ENCODE measurements around the gene TPSAB1.
"Not testable (repeated sequence)": the region's sequence is repeated elsewhere in the genome, so short reads cannot be mapped to it uniquely, and the experiment has no call there.

Gene TPSAB1

GRCh38 chr16:1244881-1245280 lies 4.4 kb downstream of the TPSAB1 start:
- no peak for FAIRE-seq
- DNase-seq (ENCODE audit: insufficient read length, low spot score): no peak
- TF ChIP-seq POLR2A (IDR thresholded peaks at IDR 0.05; ENCODE audit: low read depth, low read length): no peak

GRCh38 chr16:1245452-1246020 lies 5.0 kb downstream of the TPSAB1 start:
- no peak for FAIRE-seq

GRCh38 chr16:1247903-1248537 lies 7.5 kb downstream of the TPSAB1 start:
- DNase-seq (ENCODE audit: insufficient read length, low spot score): not testable (repeated sequence)

More at GRCh38 chr16:1245452-1246020, 5.0 kb downstream of the TPSAB1 start:
- no peak for TF ChIP-seq POLR2A (IDR thresholded peaks at IDR 0.05; ENCODE audit: low read depth, low read length)
- no peak for DNase-seq (ENCODE audit: insufficient read length, low spot score)

GRCh38 chr16:1249031-1249755 lies 8.7 kb downstream of the TPSAB1 start:
- not testable (repeated sequence) for FAIRE-seq; DNase-seq (ENCODE audit: insufficient read length, low spot score)

More at GRCh38 chr16:1247903-1248537, 7.5 kb downstream of the TPSAB1 start:
- not testable (repeated sequence) for FAIRE-seq

- FAIRE-seq; DNase-seq (ENCODE audit: insufficient read length, low spot score): not testable (repeated sequence)
These were observed 13.3 kb downstream of the TPSAB1 start for GRCh38 chr16:1253701-1254364.

- FAIRE-seq; DNase-seq (ENCODE audit: insufficient read length, low spot score): not testable (repeated sequence)
These were observed 14.3 kb downstream of the TPSAB1 start for GRCh38 chr16:1254821-1255220.

- not testable (repeated sequence) for FAIRE-seq; DNase-seq (ENCODE audit: insufficient read length, low spot score)
These were observed 15.0 kb downstream of the TPSAB1 start, which contains the start of gene TPSD1 for GRCh38 chr16:1255276-1256122. Gene TPSD1 (plus strand): TSS chr16:1256069. CDS start chr16:1256281, 212 bp downstream.

- not testable (repeated sequence) for FAIRE-seq; DNase-seq (ENCODE audit: insufficient read length, low spot score)
These were observed 15.9 kb downstream of the TPSAB1 start for GRCh38 chr16:1256296-1256873.

GRCh38 chr16:1256874-1257322 lies 16.4 kb downstream of the TPSAB1 start:
- no peak for TF ChIP-seq POLR2A (IDR thresholded peaks at IDR 0.05; ENCODE audit: low read depth, low read length)
- no peak for FAIRE-seq
- DNase-seq (ENCODE audit: insufficient read length, low spot score): no peak

- TF ChIP-seq POLR2A (IDR thresholded peaks at IDR 0.05; ENCODE audit: low read depth, low read length): no peak
- no peak for DNase-seq (ENCODE audit: insufficient read length, low spot score)
- no peak for FAIRE-seq
These were observed 17.2 kb downstream of the TPSAB1 start for GRCh38 chr16:1257561-1258224.

- no peak for TF ChIP-seq POLR2A (IDR thresholded peaks at IDR 0.05; ENCODE audit: low read depth, low read length)
- FAIRE-seq: no peak
- no peak for DNase-seq (ENCODE audit: insufficient read length, low spot score)
These were observed 17.7 kb downstream of the TPSAB1 start for GRCh38 chr16:1258225-1258600.

- DNase-seq (ENCODE audit: insufficient read length, low spot score) (no peak), FAIRE-seq (no peak)
- TF ChIP-seq POLR2A (IDR thresholded peaks at IDR 0.05; ENCODE audit: low read depth, low read length): no peak
These were observed 18.6 kb downstream of the TPSAB1 start for GRCh38 chr16:1258906-1259759.
